LHCN-M2 (cell line): ENCODE measurements around the gene TRPV2. TPM values are rescaled to one million over a fixed set of nuclear protein-coding genes. Genes with fewer than 3 reads are reported as not detected.
"Not testable (repeated sequence)": the region's sequence is repeated elsewhere in the genome, so short reads cannot be mapped to it uniquely, and the experiment has no call there.

Source experiments
- DNase-seq: peaks from one replicate; pipeline ENCODE4 v3.0.0-alpha.2; 2012; ENCODE audit warnings: low read depth
- polyA plus RNA-seq: library from polyadenylated mRNA; unstranded; fragments of >200 nt; gene quantifications from one replicate; pipeline ENCODE4 v1.2.1, GENCODE V29; 2012; ENCODE audit warnings: missing spikeins
- total RNA-seq: library from RNA; depleted of rRNA; stranded (reverse); fragments of >200 nt; gene quantifications from 2 replicates; pipeline ENCODE4 v1.2.3, GENCODE V29; 2014; rRNA removed

TRPV2 gene
- total RNA-seq, result 54.8 and 56.7 TPM in 2 replicates
- 59.2 TPM for polyA plus RNA-seq

- DNase-seq, result peak; percentile 12
These were observed at the start of gene TRPV2 for GRCh38 chr17:16415031-16415924. Gene TRPV2, plus strand, starts transcription at chr17:16415571. Its CDS starts 2,098 bp downstream, at chr17:16417669.

GRCh38 chr17:16371742-16372141 lies 43.6 kb upstream of the TRPV2 start:
- peak; percentile 85 for DNase-seq

GRCh38 chr17:16374146-16374938 lies 41.0 kb upstream of the TRPV2 start:
- no peak for DNase-seq

GRCh38 chr17:16377941-16378341 lies 37.4 kb upstream of the TRPV2 start:
- DNase-seq, result peak; percentile 59

- no peak for DNase-seq
These were observed 36.6 kb upstream of the TRPV2 start for GRCh38 chr17:16378636-16379282.

- DNase-seq, result no peak
These were observed 35.7 kb upstream of the TRPV2 start for GRCh38 chr17:16379654-16380053.

- DNase-seq, result peak; percentile 97
These were observed 34.5 kb upstream of the TRPV2 start, which contains the start of gene UBB for GRCh38 chr17:16380640-16381495. Gene UBB, plus strand, starts transcription at chr17:16381091. Its CDS starts 817 bp downstream, at chr17:16381908.

- DNase-seq, result no peak
These were observed 33.9 kb upstream of the TRPV2 start for GRCh38 chr17:16381496-16381820.

- DNase-seq, result no peak
These were observed 32.2 kb upstream of the TRPV2 start for GRCh38 chr17:16383216-16383615.

- no peak for DNase-seq
These were observed 31.5 kb upstream of the TRPV2 start for GRCh38 chr17:16383772-16384287.

- no peak for DNase-seq
These were observed 30.8 kb upstream of the TRPV2 start for GRCh38 chr17:16384557-16384956.

- not testable (repeated sequence) for DNase-seq
These were observed 29.3 kb upstream of the TRPV2 start for GRCh38 chr17:16386126-16386507.

- DNase-seq, result no peak
These were observed 23.9 kb upstream of the TRPV2 start for GRCh38 chr17:16391451-16391850.

- not testable (repeated sequence) for DNase-seq
These were observed 22.9 kb upstream of the TRPV2 start for GRCh38 chr17:16392491-16392890.

- not testable (repeated sequence) for DNase-seq
These were observed 19.5 kb upstream of the TRPV2 start for GRCh38 chr17:16395887-16396286.

- not testable (repeated sequence) for DNase-seq
These were observed 18.7 kb upstream of the TRPV2 start for GRCh38 chr17:16396693-16397092.

- DNase-seq, result no peak
These were observed 16.8 kb upstream of the TRPV2 start for GRCh38 chr17:16398270-16399267.

- not testable (repeated sequence) for DNase-seq
These were observed 11.5 kb upstream of the TRPV2 start for GRCh38 chr17:16403847-16404246.
